SU-DHL-6 (cell line): ENCODE measurements around the gene KCTD11.

ENCODE experiments used
- CTCF ChIP-seq: fragments of 200-600 bp; sonication (generic); IDR thresholded peaks from one replicate; pipeline ENCODE4 v1.5.1; 2017; ENCODE audit warnings: antibody characterized with exemption, mild to moderate bottlenecking, low read length, moderate library complexity; ENCODE audit not compliant: insufficient read depth, poor library complexity, severe bottlenecking
- EZH2phosphoT487 ChIP-seq: fragments of 200-600 bp; sonication (generic), shearing (Covaris generic); conservative IDR thresholded peaks from 2 replicates; pipeline ENCODE4 v1.6.1; 2018; ENCODE audit warnings: mild to moderate bottlenecking, antibody characterized with exemption, low read length, moderate library complexity, mixed read lengths

DNA sequence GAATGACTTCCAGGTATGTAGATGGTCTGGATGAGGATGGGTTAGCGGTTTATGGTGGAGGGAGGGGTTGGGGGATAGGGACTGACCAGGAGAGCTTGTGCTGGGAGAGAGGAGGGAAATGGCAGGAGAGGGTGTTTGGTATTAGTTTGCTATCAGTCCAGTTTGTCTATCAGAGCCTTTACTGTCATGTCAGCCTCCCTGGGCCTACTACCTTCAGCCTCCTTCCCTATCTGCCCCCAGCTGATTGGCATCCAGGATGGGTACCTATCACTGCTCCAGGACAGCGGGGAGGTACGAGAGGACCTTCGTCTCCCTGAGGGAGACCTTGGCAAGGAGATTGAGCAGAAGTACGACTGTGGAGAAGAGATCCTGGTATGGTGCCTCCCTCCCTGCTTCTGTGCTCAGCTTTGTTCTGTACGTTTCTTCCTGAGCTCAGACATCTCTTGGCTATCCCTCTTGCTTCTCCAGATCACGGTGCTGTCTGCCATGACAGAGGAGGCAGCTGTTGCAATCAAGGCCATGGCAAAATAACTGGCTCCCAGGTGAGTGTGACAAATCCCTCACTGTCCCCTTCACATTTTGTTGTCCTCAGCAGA lies 40.8 kb upstream of the KCTD11 start:
- TF ChIP-seq CTCF (no peak), EZH2phosphoT487 (no peak)
